Posterior cingulate gyrus (tissue), 11 donors: ENCODE measurements around the gene MTUS2.

Source experiments
- DNase-seq, 10 donors: peaks; one replicate each; pipeline versions ENCODE4 v3.0.0 to v3.0.0-alpha.2; 2020 to 2021; ENCODE audit warnings: mixed read lengths in 3 of 10
- intact Hi-C: fragments of 100-400 bp; cut with DNase I; formaldehyde crosslinking; loops from one replicate; pipeline ENCODE4 v1.15.1; 2023

Gene MTUS2

DNA sequence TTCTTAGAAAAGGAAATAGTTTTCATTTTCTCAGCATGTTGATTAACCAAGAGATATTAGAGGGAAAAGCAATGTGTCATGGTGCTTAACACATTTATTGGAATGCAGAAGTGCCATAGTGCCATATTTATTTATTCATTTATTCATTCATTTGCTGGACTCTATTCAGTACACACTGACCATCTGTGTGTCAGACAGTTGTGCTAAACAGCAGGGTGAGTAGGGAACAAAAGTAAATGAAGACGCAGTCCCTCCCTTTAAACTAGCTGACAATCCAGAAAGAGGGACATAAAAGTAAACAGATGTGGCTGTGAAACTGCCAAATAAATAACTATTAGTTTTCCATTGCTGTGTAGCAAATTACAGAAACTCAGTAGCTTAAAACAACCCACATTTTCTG is 323.7 kb downstream of the MTUS2 start:
- DNase-seq = no peak
- intact Hi-C loops = no loop called here

- DNase-seq = no peak
Measured at GRCh38 chr13:29154390-29154789, 334.3 kb downstream of the MTUS2 start.

GRCh38 chr13:29156136-29156535 is 336.0 kb downstream of the MTUS2 start:
- intact Hi-C loops = no loop called here
- no peak for DNase-seq

More at GRCh38 chr13:29154390-29154789, 334.3 kb downstream of the MTUS2 start:
- intact Hi-C loops = no loop called here

GRCh38 chr13:29159871-29160270 is 339.7 kb downstream of the MTUS2 start:
- no peak for DNase-seq
- intact Hi-C loops = no loop called here

DNA sequence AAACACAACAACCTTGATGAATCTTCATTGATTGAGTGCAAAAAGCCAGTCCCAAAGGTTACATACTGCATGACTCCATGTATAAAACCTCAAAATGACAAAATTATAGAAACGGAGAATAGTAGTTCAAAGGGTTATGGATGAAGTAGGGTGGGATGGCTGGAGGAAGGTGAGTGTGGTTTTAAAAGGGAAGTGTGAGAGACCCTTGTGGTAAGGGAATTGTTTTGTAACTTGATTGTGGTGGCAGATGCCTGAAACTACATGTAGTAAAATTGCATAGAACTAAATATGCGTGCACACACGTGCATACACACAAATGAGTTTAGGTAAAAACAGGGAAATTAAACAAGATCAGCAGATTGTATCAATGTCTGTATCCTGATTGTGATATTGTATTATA is 340.7 kb downstream of the MTUS2 start:
- no peak for DNase-seq
- intact Hi-C loops = no loop called here

- DNase-seq = peak in 4 of 10 donors; percentile 7 to 80 (median 48)
- intact Hi-C loops = no loop called here
Measured at GRCh38 chr13:29161676-29162075, 341.5 kb downstream of the MTUS2 start.

DNA sequence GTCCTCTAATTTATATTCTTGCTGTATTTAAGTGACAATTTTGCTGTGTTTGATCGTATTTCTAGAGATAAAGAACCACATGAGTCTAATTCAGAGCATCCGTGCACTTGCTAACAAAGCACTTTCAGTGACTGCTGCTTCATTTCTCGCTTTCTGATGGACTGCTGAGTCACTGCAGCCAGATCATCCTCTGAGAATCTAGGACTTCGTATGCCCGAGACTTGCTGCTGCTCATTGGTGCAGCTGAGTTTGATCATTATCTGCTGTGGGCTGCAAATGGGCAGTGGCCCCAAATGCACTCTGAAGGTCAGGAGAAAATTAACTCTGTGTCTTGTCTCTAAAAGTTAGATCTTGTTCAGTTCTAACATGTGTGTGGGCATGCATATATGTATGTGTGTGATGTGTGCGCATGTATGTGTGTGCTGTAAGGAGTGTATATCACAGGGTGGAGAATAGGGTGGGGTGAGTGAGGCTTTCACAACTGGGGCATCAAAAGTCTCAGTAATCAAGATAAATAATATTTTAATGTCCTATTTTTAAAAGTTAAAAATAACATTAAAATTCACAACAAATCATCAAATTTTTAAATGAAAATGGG is 342.6 kb downstream of the MTUS2 start:
- DNase-seq = peak in 3 of 10 donors; percentile 10 to 16 (median 13)
- intact Hi-C loops = no loop called here

DNA sequence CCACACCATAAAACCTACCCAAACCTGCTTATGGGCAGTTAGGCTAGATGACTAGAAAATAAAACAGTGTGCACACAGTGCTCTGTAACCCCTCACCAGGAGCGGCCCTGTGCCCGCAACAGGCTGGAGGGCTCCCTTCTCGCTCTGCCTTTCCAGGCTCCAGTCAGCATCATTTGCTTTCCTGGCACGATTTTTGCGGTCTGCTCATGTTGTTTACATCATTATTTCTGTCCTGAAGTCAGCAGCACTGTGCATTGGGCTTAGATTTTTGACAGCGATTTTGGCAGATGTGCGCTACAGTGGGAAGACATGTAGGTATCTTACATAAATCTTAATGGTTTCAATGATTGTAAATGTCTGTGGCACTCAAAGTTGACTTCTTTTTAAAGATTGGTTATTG is 344.0 kb downstream of the MTUS2 start:
- intact Hi-C loops = no loop called here
- no peak for DNase-seq

DNA sequence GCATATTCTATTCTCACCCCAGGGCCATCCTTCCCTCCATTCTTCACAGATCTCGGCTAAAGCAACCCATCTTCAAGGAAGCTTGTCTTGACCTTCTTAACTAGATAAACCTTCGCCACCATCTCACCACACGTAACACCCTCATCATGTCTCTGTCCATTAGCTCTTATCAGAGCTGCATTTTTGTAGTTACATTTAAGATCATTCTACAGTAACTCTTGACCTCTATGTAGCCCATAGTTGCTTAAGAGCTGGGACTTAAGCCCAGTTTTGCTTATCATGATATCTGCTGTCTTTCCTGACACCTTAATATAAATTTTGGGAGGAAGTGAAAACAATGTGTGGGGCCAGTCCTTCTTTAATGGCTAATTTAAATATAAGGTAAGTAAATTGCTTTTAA is 345.1 kb downstream of the MTUS2 start:
- no peak for DNase-seq

GRCh38 chr13:29165840-29166239 is 345.7 kb downstream of the MTUS2 start:
- DNase-seq = no peak
- intact Hi-C loops = no loop called here

More for the DNA sequence above, 345.1 kb downstream of the MTUS2 start:
- intact Hi-C loops = no loop called here

DNA sequence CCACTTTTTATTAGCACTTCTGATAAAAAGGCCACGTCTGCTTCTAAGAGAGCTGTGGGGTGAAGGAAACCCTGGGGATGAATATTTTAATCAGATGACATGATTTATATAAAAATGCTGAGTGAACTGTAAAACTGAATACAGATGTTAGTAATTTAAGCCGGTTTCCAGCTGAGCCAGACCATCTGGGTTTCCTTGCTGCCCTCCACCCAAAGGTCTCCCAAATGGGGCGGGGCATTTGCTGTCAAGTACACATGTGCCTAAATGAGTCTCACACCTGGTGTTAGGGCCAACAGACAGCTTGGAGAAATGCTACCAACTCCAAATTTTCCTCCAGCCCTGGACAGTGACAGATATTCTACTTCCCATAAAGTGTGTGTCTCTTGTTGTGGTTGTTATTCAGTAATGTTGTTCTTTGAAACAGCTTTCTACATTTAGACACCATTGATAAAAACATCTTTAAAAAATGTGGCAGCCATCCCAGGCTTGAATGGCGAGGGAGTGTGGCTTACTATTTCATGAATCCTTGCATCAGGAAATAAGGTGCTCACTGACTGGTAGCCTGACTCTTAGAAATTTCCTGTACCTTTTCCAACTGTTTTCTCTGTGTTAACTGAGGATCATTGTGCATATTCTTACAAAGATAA is 350.4 kb downstream of the MTUS2 start:
- no peak for DNase-seq
- intact Hi-C loops = no loop called here

DNA sequence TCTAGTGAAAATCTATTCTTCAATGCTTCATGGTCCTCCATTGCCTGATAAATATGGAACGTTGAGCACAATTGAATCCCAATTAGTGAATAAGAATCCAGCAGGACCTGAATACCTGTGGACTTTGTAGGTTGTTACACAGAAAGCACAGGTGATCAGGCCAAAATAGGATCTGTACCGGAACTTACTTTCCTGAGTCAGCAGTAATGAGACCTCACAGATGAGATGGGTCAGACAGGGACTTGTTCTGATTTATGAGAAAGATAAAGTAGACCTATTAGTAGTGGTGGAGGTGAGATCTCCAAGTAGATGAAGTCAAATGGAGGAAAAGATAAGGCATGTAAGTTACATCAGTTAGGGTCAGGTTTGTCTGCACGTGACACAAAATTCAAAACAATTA is 351.1 kb downstream of the MTUS2 start:
- intact Hi-C loops = no loop called here
- no peak for DNase-seq

DNA sequence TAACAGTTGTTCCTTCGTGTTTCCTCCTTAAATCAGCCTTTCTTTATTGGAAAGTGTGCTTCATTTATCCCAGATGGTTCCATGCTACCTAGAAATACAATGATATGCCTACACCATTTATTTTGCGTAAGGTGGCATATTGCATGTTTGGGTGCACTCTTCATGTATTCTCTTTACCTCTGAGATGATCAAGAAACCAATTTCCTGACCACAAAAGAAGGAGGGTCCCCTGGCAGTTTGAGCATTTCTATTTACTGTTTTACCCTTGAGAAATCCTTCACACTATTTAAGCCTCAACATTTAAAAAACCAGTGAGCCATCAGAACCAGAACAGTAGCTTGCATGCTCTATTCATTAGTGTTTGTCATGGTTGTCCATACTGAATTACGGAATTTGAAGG is 354.0 kb downstream of the MTUS2 start:
- intact Hi-C loops = no loop called here
- no peak for DNase-seq

GRCh38 chr13:29175250-29175873 is 355.2 kb downstream of the MTUS2 start:
- no peak for DNase-seq
- intact Hi-C loops = no loop called here

GRCh38 chr13:29180055-29180454 is 359.9 kb downstream of the MTUS2 start:
- intact Hi-C loops = no loop called here

GRCh38 chr13:29182216-29182615 is 362.1 kb downstream of the MTUS2 start:
- intact Hi-C loops = no loop called here
- no peak for DNase-seq

More at GRCh38 chr13:29180055-29180454, 359.9 kb downstream of the MTUS2 start:
- no peak for DNase-seq

- intact Hi-C loops = no loop called here
- no peak for DNase-seq
Measured at GRCh38 chr13:29185926-29186325, 365.8 kb downstream of the MTUS2 start.

DNA sequence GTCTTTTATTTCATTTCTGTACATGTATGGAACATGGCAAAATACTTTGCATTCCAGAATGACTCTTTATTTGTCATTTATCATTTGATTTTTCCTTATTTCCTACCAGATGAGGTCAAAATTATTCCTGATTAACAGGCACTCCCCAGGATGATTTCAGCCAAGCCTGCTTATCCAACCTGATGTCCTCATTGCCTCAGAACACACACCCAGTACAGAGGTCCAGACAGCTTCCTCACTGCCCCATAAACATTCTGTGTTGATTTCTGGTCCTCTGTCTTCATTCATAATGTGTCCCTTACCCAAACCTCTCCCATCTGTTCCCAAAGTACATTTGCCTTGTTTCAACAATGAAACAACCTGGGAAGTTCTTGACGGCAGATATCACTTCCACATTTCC is 367.4 kb downstream of the MTUS2 start:
- intact Hi-C loops = no loop called here
- DNase-seq = no peak

- DNase-seq = no peak
- intact Hi-C loops = no loop called here
Measured at GRCh38 chr13:29190298-29190697, 370.2 kb downstream of the MTUS2 start.

- no peak for DNase-seq
- intact Hi-C loops = no loop called here
Measured at GRCh38 chr13:29193083-29193482, 372.9 kb downstream of the MTUS2 start.

DNA sequence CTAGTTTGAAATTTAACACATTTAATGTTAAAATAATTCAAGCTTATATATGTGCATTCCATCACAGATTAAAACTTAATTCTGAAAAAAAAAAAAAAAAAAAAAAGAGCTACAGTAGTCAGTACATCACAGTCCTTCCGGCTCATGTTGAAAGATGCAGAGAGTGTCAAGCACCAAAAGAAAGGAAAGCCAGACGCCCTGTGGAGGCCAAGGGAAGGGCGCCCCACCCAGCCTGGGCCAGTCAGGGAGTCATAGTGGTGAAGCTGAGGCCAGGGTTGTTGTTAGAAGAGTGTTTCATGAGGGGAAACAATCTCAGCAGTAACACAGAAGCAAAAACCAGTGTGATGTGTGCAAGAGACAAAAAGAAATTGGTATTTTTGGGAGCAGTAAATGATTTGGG is 375.3 kb downstream of the MTUS2 start:
- DNase-seq = no peak
- intact Hi-C loops = no loop called here
